ENCODE results near the gene TMEM42. TPM values are rescaled to one million over a fixed set of nuclear protein-coding genes. Genes with fewer than 3 reads are reported as not detected.

The TMEM42 gene
- polyA plus RNA-seq, 4 donors: 6.2 to 19.4 (median 14.3) TPM

DNA sequence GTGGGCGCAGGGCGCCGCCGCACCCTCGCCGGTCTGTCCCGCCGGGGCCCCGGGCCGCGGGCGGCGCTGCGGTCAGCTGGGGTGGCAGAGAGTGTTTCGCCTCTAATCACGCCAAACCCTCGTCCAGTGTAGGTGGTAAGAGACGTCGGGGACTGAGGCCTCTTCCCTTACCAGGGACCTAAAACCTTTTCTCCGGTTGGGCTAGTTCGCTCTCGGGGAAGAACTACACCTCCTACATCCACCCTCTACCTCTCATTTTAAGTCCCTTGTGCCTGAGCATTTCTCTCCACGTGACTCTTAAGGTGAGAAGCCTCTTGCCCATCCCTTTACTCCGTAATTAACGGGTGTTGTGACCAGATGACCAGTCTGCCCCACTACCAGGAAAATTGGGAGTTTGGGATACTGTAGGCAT, 520 bp downstream of the TMEM42 start:
- H3K9me3 ChIP-seq (ENCODE audit: control insufficient read depth in 2 of 2, insufficient read depth in 1 of 2, low read depth in 1 of 2, low read length in 1 of 2): no peaks in the 10 kb centered on the region
- H3K36me3 ChIP-seq (ENCODE audit: control insufficient read depth in 3 of 3, insufficient read depth in 2 of 3, low read depth in 1 of 3, low read length in 3 of 3): peaks cover 0 to 16% (median 0%) of the 10 kb centered on the region in 3 donors
- DNase-seq (peak; percentile 37 to 70), FAIRE-seq (no peak)
- peak overlapping the region; percentile 43 to 78 (median 59) for H3K4me3 ChIP-seq (ENCODE audit: low read depth in 1 of 3, low read length in 3 of 3)
- WGBS, 3 donors: 0 to 1% (median 1%) methylated on average over 17 to 25 of the region's 25 CpGs
- H3K27ac ChIP-seq (ENCODE audit: low read depth in 1 of 3, low read length in 2 of 3): peak overlapping the region; percentile 23 to 91 (median 49)
- no peaks in the 10 kb centered on the region for H3K27me3 ChIP-seq (ENCODE audit: control insufficient read depth in 3 of 3, insufficient read depth in 3 of 3, low read length in 3 of 3)
- H3K4me1 ChIP-seq (ENCODE audit: control insufficient read depth in 3 of 3, insufficient read depth in 2 of 3, low read depth in 1 of 3, low read length in 2 of 3): peaks cover 0 to 4% (median 0%) of the 10 kb centered on the region in 3 donors

- H3K36me3 ChIP-seq (ENCODE audit: control insufficient read depth in 3 of 3, insufficient read depth in 2 of 3, low read depth in 1 of 3, low read length in 3 of 3): peaks cover 0 to 16% (median 0%) of the 10 kb centered on the region in 3 donors
- DNase-seq (peak in 1 of 2 donors; percentile 2), FAIRE-seq (no peak)
- 78 to 86% (median 83%) methylated on average over 7 of the region's 7 CpGs for WGBS, 3 donors
- peaks cover 0 to 4% (median 0%) of the 10 kb centered on the region in 3 donors for H3K4me1 ChIP-seq (ENCODE audit: control insufficient read depth in 3 of 3, insufficient read depth in 2 of 3, low read depth in 1 of 3, low read length in 2 of 3)
- no peak overlapping the region for H3K27ac ChIP-seq (ENCODE audit: low read depth in 1 of 3, low read length in 2 of 3)
- H3K9me3 ChIP-seq (ENCODE audit: control insufficient read depth in 2 of 2, insufficient read depth in 1 of 2, low read depth in 1 of 2, low read length in 1 of 2): no peaks in the 10 kb centered on the region
- no peak overlapping the region for H3K4me3 ChIP-seq (ENCODE audit: low read depth in 1 of 3, low read length in 3 of 3)
- H3K27me3 ChIP-seq (ENCODE audit: control insufficient read depth in 3 of 3, insufficient read depth in 3 of 3, low read length in 3 of 3): no peaks in the 10 kb centered on the region
Observed at GRCh38 chr3:44865272-44866035, 3.7 kb downstream of the TMEM42 start.

GRCh38 chr3:44867421-44868111, 5.9 kb downstream of the TMEM42 start:
- FAIRE-seq (no peak), DNase-seq (no peak)
- H3K27me3 ChIP-seq (ENCODE audit: control insufficient read depth in 3 of 3, insufficient read depth in 3 of 3, low read length in 3 of 3): no peaks in the 10 kb centered on the region
- H3K27ac ChIP-seq (ENCODE audit: low read depth in 1 of 3, low read length in 2 of 3): no peak overlapping the region
- H3K36me3 ChIP-seq (ENCODE audit: control insufficient read depth in 3 of 3, insufficient read depth in 2 of 3, low read depth in 1 of 3, low read length in 3 of 3): peaks cover 0 to 16% (median 0%) of the 10 kb centered on the region in 3 donors
- no peaks in the 10 kb centered on the region for H3K9me3 ChIP-seq (ENCODE audit: control insufficient read depth in 2 of 2, insufficient read depth in 1 of 2, low read depth in 1 of 2, low read length in 1 of 2)
- no peak overlapping the region for H3K4me3 ChIP-seq (ENCODE audit: low read depth in 1 of 3, low read length in 3 of 3)
- peaks cover 0 to 2% (median 0%) of the 10 kb centered on the region in 3 donors for H3K4me1 ChIP-seq (ENCODE audit: control insufficient read depth in 3 of 3, insufficient read depth in 2 of 3, low read depth in 1 of 3, low read length in 2 of 3)
- 92 to 94% (median 92%) methylated on average over 7 of the region's 7 CpGs for WGBS, 3 donors

- DNase-seq: no peak
Observed at GRCh38 chr3:44870375-44871061, 8.8 kb downstream of the TMEM42 start.

GRCh38 chr3:44874308-44874707, 12.6 kb downstream of the TMEM42 start, which contains the start of gene TGM4:
Gene TGM4 (plus strand): TSS chr3:44874608. CDS start chr3:44874679, 71 bp downstream.
- WGBS, 3 donors: 72 to 87% (median 80%) methylated on average over 5 of the region's 5 CpGs
- Histone ChIP-seq H3K4me1 (ENCODE audit: control insufficient read depth in 3 of 3, insufficient read depth in 2 of 3, low read depth in 1 of 3, low read length in 2 of 3) (no peaks in the 10 kb centered on the region), H3K27me3 (ENCODE audit: control insufficient read depth in 3 of 3, insufficient read depth in 3 of 3, low read length in 3 of 3) (no peaks in the 10 kb centered on the region), H3K36me3 (ENCODE audit: control insufficient read depth in 3 of 3, insufficient read depth in 2 of 3, low read depth in 1 of 3, low read length in 3 of 3) (no peaks in the 10 kb centered on the region), H3K27ac (ENCODE audit: low read depth in 1 of 3, low read length in 2 of 3) (no peak within 1 kb of the TSS), H3K4me3 (ENCODE audit: low read depth in 1 of 3, low read length in 3 of 3) (no peak within 1 kb of the TSS), H3K9me3 (ENCODE audit: control insufficient read depth in 2 of 2, insufficient read depth in 1 of 2, low read depth in 1 of 2, low read length in 1 of 2) (no peaks in the 10 kb centered on the region)
- no peak for DNase-seq
- no peak for FAIRE-seq

More at GRCh38 chr3:44870375-44871061, 8.8 kb downstream of the TMEM42 start:
- 58 to 84% (median 71%) methylated on average over 8 of the region's 8 CpGs for WGBS, 3 donors
- no peak for FAIRE-seq
- H3K9me3 ChIP-seq (ENCODE audit: control insufficient read depth in 2 of 2, insufficient read depth in 1 of 2, low read depth in 1 of 2, low read length in 1 of 2): no peaks in the 10 kb centered on the region
- no peaks in the 10 kb centered on the region for H3K4me1 ChIP-seq (ENCODE audit: control insufficient read depth in 3 of 3, insufficient read depth in 2 of 3, low read depth in 1 of 3, low read length in 2 of 3)
- peaks cover 0 to 9% (median 0%) of the 10 kb centered on the region in 3 donors for H3K36me3 ChIP-seq (ENCODE audit: control insufficient read depth in 3 of 3, insufficient read depth in 2 of 3, low read depth in 1 of 3, low read length in 3 of 3)
- H3K27me3 ChIP-seq (ENCODE audit: control insufficient read depth in 3 of 3, insufficient read depth in 3 of 3, low read length in 3 of 3): no peaks in the 10 kb centered on the region
- H3K27ac ChIP-seq (ENCODE audit: low read depth in 1 of 3, low read length in 2 of 3): no peak overlapping the region
- no peak overlapping the region for H3K4me3 ChIP-seq (ENCODE audit: low read depth in 1 of 3, low read length in 3 of 3)

GRCh38 chr3:44875596-44875995, 13.9 kb downstream of the TMEM42 start:
- Histone ChIP-seq H3K4me3 (ENCODE audit: low read depth in 1 of 3, low read length in 3 of 3) (no peak overlapping the region), H3K4me1 (ENCODE audit: control insufficient read depth in 3 of 3, insufficient read depth in 2 of 3, low read depth in 1 of 3, low read length in 2 of 3) (no peaks in the 10 kb centered on the region), H3K36me3 (ENCODE audit: control insufficient read depth in 3 of 3, insufficient read depth in 2 of 3, low read depth in 1 of 3, low read length in 3 of 3) (no peaks in the 10 kb centered on the region), H3K27ac (ENCODE audit: low read depth in 1 of 3, low read length in 2 of 3) (no peak overlapping the region), H3K27me3 (ENCODE audit: control insufficient read depth in 3 of 3, insufficient read depth in 3 of 3, low read length in 3 of 3) (no peaks in the 10 kb centered on the region), H3K9me3 (ENCODE audit: control insufficient read depth in 2 of 2, insufficient read depth in 1 of 2, low read depth in 1 of 2, low read length in 1 of 2) (no peaks in the 10 kb centered on the region)
- WGBS, 3 donors: 66 to 84% (median 77%) methylated on average over 3 of the region's 3 CpGs
- FAIRE-seq (no peak), DNase-seq (no peak)

- DNase-seq: no peak
- H3K36me3 ChIP-seq (ENCODE audit: control insufficient read depth in 3 of 3, insufficient read depth in 2 of 3, low read depth in 1 of 3, low read length in 3 of 3): no peaks in the 10 kb centered on the region
- no peaks in the 10 kb centered on the region for H3K4me1 ChIP-seq (ENCODE audit: control insufficient read depth in 3 of 3, insufficient read depth in 2 of 3, low read depth in 1 of 3, low read length in 2 of 3)
- no peak overlapping the region for H3K4me3 ChIP-seq (ENCODE audit: low read depth in 1 of 3, low read length in 3 of 3)
- no peak overlapping the region for H3K27ac ChIP-seq (ENCODE audit: low read depth in 1 of 3, low read length in 2 of 3)
- no peak for FAIRE-seq
- H3K9me3 ChIP-seq (ENCODE audit: control insufficient read depth in 2 of 2, insufficient read depth in 1 of 2, low read depth in 1 of 2, low read length in 1 of 2): no peaks in the 10 kb centered on the region
- H3K27me3 ChIP-seq (ENCODE audit: control insufficient read depth in 3 of 3, insufficient read depth in 3 of 3, low read length in 3 of 3): no peaks in the 10 kb centered on the region
- WGBS, 3 donors: 86 to 87% (median 87%) methylated on average over 3 of the region's 3 CpGs
Observed at GRCh38 chr3:44877333-44877732, 15.6 kb downstream of the TMEM42 start.

DNA sequence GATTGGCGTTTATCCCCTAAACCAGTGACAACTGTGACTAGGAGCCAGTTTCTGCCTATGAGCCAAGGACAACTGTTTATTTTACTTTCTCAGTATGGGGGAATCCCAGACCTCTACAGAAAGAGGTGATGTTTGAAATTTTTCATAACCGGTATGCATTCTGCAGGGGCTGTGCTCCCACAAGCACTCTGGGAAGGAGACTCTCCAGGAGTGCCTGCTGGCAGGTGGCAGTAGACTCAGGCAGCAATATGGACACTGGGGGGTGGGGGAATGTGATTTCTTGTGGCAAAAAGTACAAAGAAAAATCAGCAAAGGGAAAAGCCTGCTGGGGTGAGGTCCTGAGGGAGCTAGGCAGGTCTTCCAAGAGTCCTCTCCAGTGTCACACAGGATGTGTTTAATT, 18.6 kb downstream of the TMEM42 start:
- Histone ChIP-seq H3K27me3 (ENCODE audit: control insufficient read depth in 3 of 3, insufficient read depth in 3 of 3, low read length in 3 of 3) (peaks cover 0 to 3% (median 0%) of the 10 kb centered on the region in 3 donors), H3K4me3 (ENCODE audit: low read depth in 1 of 3, low read length in 3 of 3) (no peak overlapping the region), H3K9me3 (ENCODE audit: control insufficient read depth in 2 of 2, insufficient read depth in 1 of 2, low read depth in 1 of 2, low read length in 1 of 2) (peaks cover 0 to 5% of the 10 kb centered on the region in 2 donors), H3K4me1 (ENCODE audit: control insufficient read depth in 3 of 3, insufficient read depth in 2 of 3, low read depth in 1 of 3, low read length in 2 of 3) (no peaks in the 10 kb centered on the region), H3K36me3 (ENCODE audit: control insufficient read depth in 3 of 3, insufficient read depth in 2 of 3, low read depth in 1 of 3, low read length in 3 of 3) (no peaks in the 10 kb centered on the region), H3K27ac (ENCODE audit: low read depth in 1 of 3, low read length in 2 of 3) (no peak overlapping the region)
- FAIRE-seq (no peak), DNase-seq (no peak)
- 54 to 65% (median 60%) methylated on average over 2 of the region's 2 CpGs for WGBS, 3 donors

All from small intestine (tissue), 7 donors.